WTC11 (cell line): ENCODE data around the gene OST4.

Experiments
- TF ChIP-seq, protein P1 (sequence below): sonication (generic); formaldehyde crosslinking; IDR thresholded peaks from 2 replicates; pipeline ENCODE4 v1.8.1; 2023; ENCODE audit warnings: mild to moderate bottlenecking, missing genetic modification reagents, moderate library complexity
- TF ChIP-seq, protein P2 (sequence below): fragments of 200-600 bp; IDR thresholded peaks from 2 replicates; pipeline ENCODE4 v1.8.0; 2022; ENCODE audit warnings: antibody characterized with exemption

DNA sequence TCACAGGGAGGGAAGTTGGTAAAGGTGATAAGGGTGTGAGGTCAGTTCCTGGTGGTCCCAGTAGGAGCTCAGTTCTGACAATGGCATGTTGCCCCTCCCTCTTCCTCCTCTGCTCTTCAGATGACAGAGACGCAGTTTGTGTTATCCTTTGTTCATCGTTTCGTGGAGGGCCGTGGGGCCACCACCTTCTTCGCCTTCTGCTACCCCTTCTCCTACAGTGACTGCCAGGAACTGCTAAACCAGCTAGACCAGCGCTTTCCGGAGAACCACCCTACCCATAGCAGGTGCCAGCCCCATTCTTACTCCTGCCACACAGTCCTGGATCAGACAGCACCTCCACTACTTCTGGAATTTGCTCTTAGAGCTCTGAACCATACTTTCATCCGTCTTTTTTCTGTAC is 17.7 kb downstream of the OST4 start:
- TF ChIP-seq, protein P1, sequence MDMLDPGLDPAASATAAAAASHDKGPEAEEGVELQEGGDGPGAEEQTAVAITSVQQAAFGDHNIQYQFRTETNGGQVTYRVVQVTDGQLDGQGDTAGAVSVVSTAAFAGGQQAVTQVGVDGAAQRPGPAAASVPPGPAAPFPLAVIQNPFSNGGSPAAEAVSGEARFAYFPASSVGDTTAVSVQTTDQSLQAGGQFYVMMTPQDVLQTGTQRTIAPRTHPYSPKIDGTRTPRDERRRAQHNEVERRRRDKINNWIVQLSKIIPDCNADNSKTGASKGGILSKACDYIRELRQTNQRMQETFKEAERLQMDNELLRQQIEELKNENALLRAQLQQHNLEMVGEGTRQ (CRISPR knock-in tag): no peak
- TF ChIP-seq, protein P2, sequence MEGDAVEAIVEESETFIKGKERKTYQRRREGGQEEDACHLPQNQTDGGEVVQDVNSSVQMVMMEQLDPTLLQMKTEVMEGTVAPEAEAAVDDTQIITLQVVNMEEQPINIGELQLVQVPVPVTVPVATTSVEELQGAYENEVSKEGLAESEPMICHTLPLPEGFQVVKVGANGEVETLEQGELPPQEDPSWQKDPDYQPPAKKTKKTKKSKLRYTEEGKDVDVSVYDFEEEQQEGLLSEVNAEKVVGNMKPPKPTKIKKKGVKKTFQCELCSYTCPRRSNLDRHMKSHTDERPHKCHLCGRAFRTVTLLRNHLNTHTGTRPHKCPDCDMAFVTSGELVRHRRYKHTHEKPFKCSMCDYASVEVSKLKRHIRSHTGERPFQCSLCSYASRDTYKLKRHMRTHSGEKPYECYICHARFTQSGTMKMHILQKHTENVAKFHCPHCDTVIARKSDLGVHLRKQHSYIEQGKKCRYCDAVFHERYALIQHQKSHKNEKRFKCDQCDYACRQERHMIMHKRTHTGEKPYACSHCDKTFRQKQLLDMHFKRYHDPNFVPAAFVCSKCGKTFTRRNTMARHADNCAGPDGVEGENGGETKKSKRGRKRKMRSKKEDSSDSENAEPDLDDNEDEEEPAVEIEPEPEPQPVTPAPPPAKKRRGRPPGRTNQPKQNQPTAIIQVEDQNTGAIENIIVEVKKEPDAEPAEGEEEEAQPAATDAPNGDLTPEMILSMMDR: no peak
